Neural cell (in vitro differentiated cells): Measurements from ENCODE around the gene NTRK1. TPM values are rescaled to one million over a fixed set of nuclear protein-coding genes. Genes with fewer than 3 reads are reported as not detected.

Experiments
- H2AFZ ChIP-seq: fragments of 200-600, 300-800 bp; sonication (generic), shearing (Covaris generic); 2 replicates; pipeline ENCODE4 v1.6.0; 2014; ENCODE audit warnings: low read depth, mild to moderate bottlenecking, antibody characterized with exemption, low read length, moderate library complexity
- H3F3A ChIP-seq: fragments of 200-600 bp; shearing (Covaris generic); 2 replicates; pipeline ENCODE4 v1.6.1; 2016; ENCODE audit warnings: mild to moderate bottlenecking, moderate library complexity, mixed read lengths, antibody characterized with exemption, low read length; ENCODE audit not compliant: insufficient read depth, poor library complexity, severe bottlenecking
- H3K27ac ChIP-seq: fragments of 200-600, 300-800 bp; sonication (generic), shearing (Covaris generic); 2 replicates; pipeline ENCODE4 v1.5.1; 2014; ENCODE audit warnings: mild to moderate bottlenecking, low read length, moderate library complexity
- H3K27me3 ChIP-seq: fragments of 300-800, 200-600 bp; sonication (generic), shearing (Covaris generic); 2 replicates; pipeline ENCODE4 v1.6.0; 2014; ENCODE audit warnings: mild to moderate bottlenecking, low read depth, low read length, moderate library complexity; ENCODE audit not compliant: insufficient read depth
- H3K36me3 ChIP-seq: fragments of 300-800, 200-600 bp; sonication (generic), shearing (Covaris generic); 2 replicates; pipeline ENCODE4 v1.5.1; 2014; ENCODE audit warnings: mild to moderate bottlenecking, antibody characterized with exemption, low read length, moderate library complexity; ENCODE audit not compliant: insufficient read depth
- H3K4me2 ChIP-seq: fragments of 300-800, 200-600 bp; sonication (generic), shearing (Covaris generic); 2 replicates; pipeline ENCODE4 v1.6.0; 2014; ENCODE audit warnings: mild to moderate bottlenecking, low read length
- H3K4me3 ChIP-seq: fragments of 300-800, 200-600 bp; sonication (generic), shearing (Covaris generic); 2 replicates; pipeline ENCODE4 v1.5.1; 2014; ENCODE audit warnings: mild to moderate bottlenecking, low read length, moderate library complexity
- H3K79me2 ChIP-seq: fragments of 200-600 bp; shearing (Covaris generic); replicated peaks from 2 replicates; pipeline ENCODE4 v1.6.0; 2014; ENCODE audit warnings: mild to moderate bottlenecking, low read length, moderate library complexity; ENCODE audit not compliant: insufficient read depth
- H3K9ac ChIP-seq: fragments of 300-800, 200-600 bp; sonication (generic), shearing (Covaris generic); 2 replicates; pipeline ENCODE4 v1.6.1; 2016; ENCODE audit warnings: mild to moderate bottlenecking, low read length, mixed read lengths
- H3K9me2 ChIP-seq: fragments of 200-600 bp; shearing (Covaris generic); 2 replicates; pipeline ENCODE4 v1.6.1; 2016; ENCODE audit warnings: mild to moderate bottlenecking, low read length, mixed read lengths; ENCODE audit not compliant: insufficient read depth
- H3K9me3 ChIP-seq: fragments of 200-600, 300-800 bp; sonication (generic), shearing (Covaris generic); 2 replicates; pipeline ENCODE4 v1.6.1; 2016; ENCODE audit warnings: mild to moderate bottlenecking, mixed run types, low read length, moderate library complexity, mixed read lengths
- H4K20me1 ChIP-seq: fragments of 200-600 bp; shearing (Covaris generic); 2 replicates; pipeline ENCODE4 v1.6.1; 2016; ENCODE audit warnings: mild to moderate bottlenecking, mixed run types; ENCODE audit not compliant: insufficient read depth
- EP300 ChIP-seq: fragments of 450-650 bp; conservative IDR thresholded peaks from 2 replicates; pipeline ENCODE4 v1.6.1; 2014; ENCODE audit warnings: antibody characterized with exemption, mild to moderate bottlenecking, moderate library complexity; ENCODE audit not compliant: poor library complexity, severe bottlenecking
- EZH2 ChIP-seq: fragments of 200-600, 300-800 bp; shearing (Covaris generic), sonication (generic); IDR thresholded peaks from 2 replicates; pipeline ENCODE4 v1.6.1; 2014; ENCODE audit warnings: antibody characterized with exemption, low read length, borderline replicate concordance, mild to moderate bottlenecking; ENCODE audit not compliant: insufficient read depth, poor library complexity, severe bottlenecking
- MXI1 ChIP-seq: fragments of 450-650 bp; conservative IDR thresholded peaks from 2 replicates; pipeline ENCODE4 v1.6.1; 2014; ENCODE audit warnings: antibody characterized with exemption, mild to moderate bottlenecking; ENCODE audit not compliant: poor library complexity, severe bottlenecking
- POLR2AphosphoS5 ChIP-seq: IDR thresholded peaks from 2 replicates; pipeline ENCODE4 v1.6.1; 2012
- RAD21 ChIP-seq: fragments of 450-650 bp; conservative IDR thresholded peaks from 2 replicates; pipeline ENCODE4 v1.6.1; 2014; ENCODE audit warnings: antibody characterized with exemption, mild to moderate bottlenecking, moderate library complexity
- SMC3 ChIP-seq: fragments of 450-650 bp; conservative IDR thresholded peaks from 2 replicates; pipeline ENCODE4 v1.6.1; 2014; ENCODE audit warnings: antibody characterized with exemption, mild to moderate bottlenecking, moderate library complexity; ENCODE audit not compliant: poor library complexity
- TAF1 ChIP-seq: IDR thresholded peaks from 2 replicates; pipeline ENCODE4 v1.6.1; 2012; ENCODE audit warnings: low read depth
- polyA plus RNA-seq: library from polyadenylated mRNA; depleted of rRNA; stranded (reverse); fragments of >200 nt; gene quantifications from 2 replicates; pipeline ENCODE4 v1.2.3, GENCODE V29; 2014
- TF ChIP-seq, protein P1 (sequence below): fragments of 450-650 bp; IDR thresholded peaks from 2 replicates; pipeline ENCODE4 v1.5.1; 2014; ENCODE audit warnings: antibody characterized with exemption, mild to moderate bottlenecking, moderate library complexity; ENCODE audit not compliant: poor library complexity, severe bottlenecking
- TF ChIP-seq, protein P2 (sequence below): IDR thresholded peaks from 2 replicates; pipeline ENCODE4 v1.6.1; 2012; ENCODE audit warnings: borderline replicate concordance

NTRK1 gene
- polyA plus RNA-seq, 1 donor from 2014 or later: 4.9 TPM

- H3F3A ChIP-seq: no peaks in the 10 kb centered on the region
- no peaks in the 10 kb centered on the region for H3K9me3 ChIP-seq
- H3K36me3 ChIP-seq: no peaks in the 10 kb centered on the region
- H3K27ac ChIP-seq: no peak overlapping the region
- no peak overlapping the region for H3K9ac ChIP-seq
- no peaks in the 10 kb centered on the region for H3K9me2 ChIP-seq
- H3K4me3 ChIP-seq: no peak overlapping the region
- H3K79me2 ChIP-seq: no peaks in the 10 kb centered on the region
- H4K20me1 ChIP-seq: no peaks in the 10 kb centered on the region
- TF ChIP-seq TAF1 (no peak), EZH2 (no peak), SMC3 (no peak), RAD21 (no peak), EP300 (no peak), POLR2AphosphoS5 (no peak), MXI1 (no peak)
- TF ChIP-seq, protein P1, sequence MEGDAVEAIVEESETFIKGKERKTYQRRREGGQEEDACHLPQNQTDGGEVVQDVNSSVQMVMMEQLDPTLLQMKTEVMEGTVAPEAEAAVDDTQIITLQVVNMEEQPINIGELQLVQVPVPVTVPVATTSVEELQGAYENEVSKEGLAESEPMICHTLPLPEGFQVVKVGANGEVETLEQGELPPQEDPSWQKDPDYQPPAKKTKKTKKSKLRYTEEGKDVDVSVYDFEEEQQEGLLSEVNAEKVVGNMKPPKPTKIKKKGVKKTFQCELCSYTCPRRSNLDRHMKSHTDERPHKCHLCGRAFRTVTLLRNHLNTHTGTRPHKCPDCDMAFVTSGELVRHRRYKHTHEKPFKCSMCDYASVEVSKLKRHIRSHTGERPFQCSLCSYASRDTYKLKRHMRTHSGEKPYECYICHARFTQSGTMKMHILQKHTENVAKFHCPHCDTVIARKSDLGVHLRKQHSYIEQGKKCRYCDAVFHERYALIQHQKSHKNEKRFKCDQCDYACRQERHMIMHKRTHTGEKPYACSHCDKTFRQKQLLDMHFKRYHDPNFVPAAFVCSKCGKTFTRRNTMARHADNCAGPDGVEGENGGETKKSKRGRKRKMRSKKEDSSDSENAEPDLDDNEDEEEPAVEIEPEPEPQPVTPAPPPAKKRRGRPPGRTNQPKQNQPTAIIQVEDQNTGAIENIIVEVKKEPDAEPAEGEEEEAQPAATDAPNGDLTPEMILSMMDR: no peak
- TF ChIP-seq, protein P2, sequence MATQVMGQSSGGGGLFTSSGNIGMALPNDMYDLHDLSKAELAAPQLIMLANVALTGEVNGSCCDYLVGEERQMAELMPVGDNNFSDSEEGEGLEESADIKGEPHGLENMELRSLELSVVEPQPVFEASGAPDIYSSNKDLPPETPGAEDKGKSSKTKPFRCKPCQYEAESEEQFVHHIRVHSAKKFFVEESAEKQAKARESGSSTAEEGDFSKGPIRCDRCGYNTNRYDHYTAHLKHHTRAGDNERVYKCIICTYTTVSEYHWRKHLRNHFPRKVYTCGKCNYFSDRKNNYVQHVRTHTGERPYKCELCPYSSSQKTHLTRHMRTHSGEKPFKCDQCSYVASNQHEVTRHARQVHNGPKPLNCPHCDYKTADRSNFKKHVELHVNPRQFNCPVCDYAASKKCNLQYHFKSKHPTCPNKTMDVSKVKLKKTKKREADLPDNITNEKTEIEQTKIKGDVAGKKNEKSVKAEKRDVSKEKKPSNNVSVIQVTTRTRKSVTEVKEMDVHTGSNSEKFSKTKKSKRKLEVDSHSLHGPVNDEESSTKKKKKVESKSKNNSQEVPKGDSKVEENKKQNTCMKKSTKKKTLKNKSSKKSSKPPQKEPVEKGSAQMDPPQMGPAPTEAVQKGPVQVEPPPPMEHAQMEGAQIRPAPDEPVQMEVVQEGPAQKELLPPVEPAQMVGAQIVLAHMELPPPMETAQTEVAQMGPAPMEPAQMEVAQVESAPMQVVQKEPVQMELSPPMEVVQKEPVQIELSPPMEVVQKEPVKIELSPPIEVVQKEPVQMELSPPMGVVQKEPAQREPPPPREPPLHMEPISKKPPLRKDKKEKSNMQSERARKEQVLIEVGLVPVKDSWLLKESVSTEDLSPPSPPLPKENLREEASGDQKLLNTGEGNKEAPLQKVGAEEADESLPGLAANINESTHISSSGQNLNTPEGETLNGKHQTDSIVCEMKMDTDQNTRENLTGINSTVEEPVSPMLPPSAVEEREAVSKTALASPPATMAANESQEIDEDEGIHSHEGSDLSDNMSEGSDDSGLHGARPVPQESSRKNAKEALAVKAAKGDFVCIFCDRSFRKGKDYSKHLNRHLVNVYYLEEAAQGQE: no peak
- no peak overlapping the region for H2AFZ ChIP-seq
- H3K4me2 ChIP-seq: no peak overlapping the region
- H3K27me3 ChIP-seq: peaks cover 64% of the 10 kb centered on the region
Measured at GRCh38 chr1:156848461-156849150, 12.1 kb upstream of the NTRK1 start.

GRCh38 chr1:156849151-156849496, 11.5 kb upstream of the NTRK1 start:
- Histone ChIP-seq H3K4me3 (no peak overlapping the region), H3K27me3 (peaks cover 59% of the 10 kb centered on the region), H2AFZ (no peak overlapping the region)

More at GRCh38 chr1:156849151-156849496, 11.5 kb upstream of the NTRK1 start:
- Histone ChIP-seq H3K9ac (no peak overlapping the region), H4K20me1 (no peaks in the 10 kb centered on the region), H3K27ac (no peak overlapping the region), H3K36me3 (no peaks in the 10 kb centered on the region), H3K79me2 (no peaks in the 10 kb centered on the region), H3F3A (no peaks in the 10 kb centered on the region), H3K9me3 (no peaks in the 10 kb centered on the region), H3K4me2 (no peak overlapping the region), H3K9me2 (no peaks in the 10 kb centered on the region)
- TF ChIP-seq SMC3: no peak
- TF ChIP-seq TAF1: no peak
- no peak for TF ChIP-seq EZH2
- TF ChIP-seq, protein P2: no peak
- TF ChIP-seq POLR2AphosphoS5: no peak
- no peak for TF ChIP-seq RAD21
- TF ChIP-seq EP300: no peak
- TF ChIP-seq, protein P1: no peak
- TF ChIP-seq MXI1: no peak
